Measurements from ENCODE around the gene DAGLA. TPM values are rescaled to one million over a fixed set of nuclear protein-coding genes. Genes with fewer than 3 reads are reported as not detected.

DAGLA gene
- total RNA-seq, 1 experiment from 2014 or later, result 10.1 TPM

DNA sequence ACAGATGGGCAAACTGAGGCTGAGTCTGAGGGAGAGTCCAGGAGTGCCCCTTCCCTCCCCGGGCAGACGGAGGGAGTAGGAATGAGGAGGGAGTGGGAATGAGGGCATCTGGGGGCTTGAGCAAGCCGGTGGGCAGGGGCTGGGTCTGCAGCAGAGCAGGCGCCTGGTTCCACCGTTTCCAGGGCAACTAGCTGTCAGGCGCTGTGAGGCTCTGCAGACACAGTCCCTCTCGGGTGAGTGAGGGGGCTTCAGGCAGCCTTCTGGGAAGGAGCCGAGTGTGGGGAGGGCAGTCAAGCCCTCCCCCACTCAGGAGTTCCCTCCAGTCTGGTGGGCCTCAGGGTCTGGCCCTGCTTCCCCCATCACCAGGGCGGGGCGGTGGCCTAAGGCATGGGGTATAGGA is 93.2 kb downstream of the DAGLA start:
- no peak for DNase-seq
- peaks cover 6% of the 10 kb centered on the region for H3K4me1 ChIP-seq (replicated peaks; ENCODE audit: insufficient read depth)
- no TSS peak for BruUV-seq (replicated peaks)
- no peaks in the 10 kb centered on the region for H3K9me2 ChIP-seq (ENCODE audit: insufficient read depth)
- no peaks in the 10 kb centered on the region for H3K36me3 ChIP-seq (ENCODE audit: low read depth)
- H3K4me3 ChIP-seq, result no peak overlapping the region
- H3K9me3 ChIP-seq (ENCODE audit: insufficient read depth, low read depth), result no peaks in the 10 kb centered on the region
- ChIA-PET POLR2A (ENCODE audit: unreplicated experiment) (no interaction called here), CTCF (no interaction called here)
- intact Hi-C loops (cut with micrococcal nuclease; ENCODE audit: unreplicated experiment), result no loop called here
- H3K27me3 ChIP-seq (ENCODE audit: insufficient read depth, low read depth), result no peaks in the 10 kb centered on the region
- TF ChIP-seq EZH2 (IDR thresholded peaks at IDR 0.05; ENCODE audit: low read depth), result no peak
- TF ChIP-seq, protein P1, sequence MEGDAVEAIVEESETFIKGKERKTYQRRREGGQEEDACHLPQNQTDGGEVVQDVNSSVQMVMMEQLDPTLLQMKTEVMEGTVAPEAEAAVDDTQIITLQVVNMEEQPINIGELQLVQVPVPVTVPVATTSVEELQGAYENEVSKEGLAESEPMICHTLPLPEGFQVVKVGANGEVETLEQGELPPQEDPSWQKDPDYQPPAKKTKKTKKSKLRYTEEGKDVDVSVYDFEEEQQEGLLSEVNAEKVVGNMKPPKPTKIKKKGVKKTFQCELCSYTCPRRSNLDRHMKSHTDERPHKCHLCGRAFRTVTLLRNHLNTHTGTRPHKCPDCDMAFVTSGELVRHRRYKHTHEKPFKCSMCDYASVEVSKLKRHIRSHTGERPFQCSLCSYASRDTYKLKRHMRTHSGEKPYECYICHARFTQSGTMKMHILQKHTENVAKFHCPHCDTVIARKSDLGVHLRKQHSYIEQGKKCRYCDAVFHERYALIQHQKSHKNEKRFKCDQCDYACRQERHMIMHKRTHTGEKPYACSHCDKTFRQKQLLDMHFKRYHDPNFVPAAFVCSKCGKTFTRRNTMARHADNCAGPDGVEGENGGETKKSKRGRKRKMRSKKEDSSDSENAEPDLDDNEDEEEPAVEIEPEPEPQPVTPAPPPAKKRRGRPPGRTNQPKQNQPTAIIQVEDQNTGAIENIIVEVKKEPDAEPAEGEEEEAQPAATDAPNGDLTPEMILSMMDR (conservative IDR thresholded peaks at IDR 0.05), result no peak
- no peaks in the 10 kb centered on the region for H3K79me2 ChIP-seq (ENCODE audit: low read depth)
- H3F3A ChIP-seq (ENCODE audit: insufficient read depth, low read depth), result no peaks in the 10 kb centered on the region
- no peak overlapping the region for H3K27ac ChIP-seq
- H4K20me1 ChIP-seq (ENCODE audit: insufficient read depth), result no peaks in the 10 kb centered on the region
- no peak overlapping the region for H3K4me2 ChIP-seq
- H2AFZ ChIP-seq, result no peak overlapping the region

DNA sequence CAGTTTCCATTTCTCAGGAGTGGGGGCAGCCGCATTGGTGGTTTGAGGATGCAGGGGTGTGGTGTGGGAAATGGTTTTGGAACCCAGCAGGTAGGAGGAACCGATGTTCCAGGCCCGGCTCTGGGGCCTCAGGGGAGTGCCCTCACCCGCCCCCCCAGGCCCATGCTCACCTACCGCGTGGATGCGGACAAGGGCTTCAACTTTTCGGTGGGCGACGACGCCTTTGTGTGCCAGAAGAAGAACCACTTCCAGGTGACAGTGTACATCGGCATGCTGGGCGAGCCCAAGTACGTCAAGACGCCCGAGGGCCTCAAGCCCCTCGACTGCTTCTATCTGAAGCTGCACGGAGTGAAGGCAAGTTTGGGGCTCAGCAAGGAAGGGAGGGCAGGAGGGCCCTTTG is 93.6 kb downstream of the DAGLA start:
- Histone ChIP-seq H3K27ac (no peak overlapping the region), H3K27me3 (ENCODE audit: insufficient read depth, low read depth) (no peaks in the 10 kb centered on the region), H2AFZ (no peak overlapping the region), H3K79me2 (ENCODE audit: low read depth) (no peaks in the 10 kb centered on the region), H3F3A (ENCODE audit: insufficient read depth, low read depth) (no peaks in the 10 kb centered on the region), H3K9me2 (ENCODE audit: insufficient read depth) (no peaks in the 10 kb centered on the region), H3K4me1 (replicated peaks; ENCODE audit: insufficient read depth) (peaks cover 6% of the 10 kb centered on the region), H4K20me1 (ENCODE audit: insufficient read depth) (no peaks in the 10 kb centered on the region), H3K4me2 (no peak overlapping the region), H3K9me3 (ENCODE audit: insufficient read depth, low read depth) (no peaks in the 10 kb centered on the region), H3K36me3 (ENCODE audit: low read depth) (no peaks in the 10 kb centered on the region), H3K4me3 (no peak overlapping the region)
- TF ChIP-seq, protein P1 (conservative IDR thresholded peaks at IDR 0.05), result no peak
- no peak for TF ChIP-seq EZH2 (IDR thresholded peaks at IDR 0.05; ENCODE audit: low read depth)
- DNase-seq, result no peak
- ChIA-PET CTCF (no interaction called here), POLR2A (ENCODE audit: unreplicated experiment) (no interaction called here)
- intact Hi-C loops (cut with micrococcal nuclease; ENCODE audit: unreplicated experiment), result no loop called here
- BruUV-seq (replicated peaks), result no TSS peak

DNA sequence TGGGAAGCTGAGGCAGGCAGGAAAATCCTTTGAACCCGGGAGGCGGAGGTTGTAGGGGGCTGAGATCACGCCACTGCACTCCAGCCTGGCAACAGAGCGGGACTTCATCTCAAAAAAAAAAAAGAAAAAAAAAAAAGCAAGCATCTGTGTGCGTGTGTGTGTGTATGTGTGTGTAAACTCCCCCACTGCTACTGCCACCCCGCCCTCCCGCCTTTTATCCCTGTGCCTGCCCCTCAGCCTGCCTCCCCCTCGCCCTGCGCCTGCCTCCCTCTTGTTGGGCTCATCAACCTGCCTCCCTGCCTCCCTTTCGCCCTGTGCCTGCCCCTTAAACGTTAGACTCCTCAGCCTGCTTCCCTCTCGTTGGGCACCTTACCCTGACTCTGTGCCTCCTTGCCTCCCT is 94.2 kb downstream of the DAGLA start:
- POLR2A ChIA-PET (ENCODE audit: unreplicated experiment), result no interaction called here
- Histone ChIP-seq H3K27ac (no peak overlapping the region), H3K4me2 (no peak overlapping the region), H3K36me3 (ENCODE audit: low read depth) (no peaks in the 10 kb centered on the region), H3F3A (ENCODE audit: insufficient read depth, low read depth) (no peaks in the 10 kb centered on the region), H2AFZ (no peak overlapping the region), H3K27me3 (ENCODE audit: insufficient read depth, low read depth) (no peaks in the 10 kb centered on the region), H3K79me2 (ENCODE audit: low read depth) (no peaks in the 10 kb centered on the region), H3K4me3 (no peak overlapping the region), H4K20me1 (ENCODE audit: insufficient read depth) (no peaks in the 10 kb centered on the region), H3K9me3 (ENCODE audit: insufficient read depth, low read depth) (no peaks in the 10 kb centered on the region), H3K9me2 (ENCODE audit: insufficient read depth) (no peaks in the 10 kb centered on the region), H3K4me1 (replicated peaks; ENCODE audit: insufficient read depth) (peaks cover 6% of the 10 kb centered on the region)
- intact Hi-C loops (cut with micrococcal nuclease; ENCODE audit: unreplicated experiment), result no loop called here
- no peak for DNase-seq
- TF ChIP-seq, protein P1 (conservative IDR thresholded peaks at IDR 0.05), result no peak
- no peak for TF ChIP-seq EZH2 (IDR thresholded peaks at IDR 0.05; ENCODE audit: low read depth)
- BruUV-seq (replicated peaks), result no TSS peak
- CTCF ChIA-PET, result no interaction called here

Measured in PC-9 (cell line).